GM19193 (cell line): Measurements from ENCODE around the gene TPPP3.

ENCODE experiments used
- POLR2A ChIP-seq: IDR thresholded peaks from 4 replicates; pipeline ENCODE4 v1.6.1; 2011; ENCODE audit not compliant: insufficient read depth, insufficient read length; ENCODE audit errors: extremely low read depth

The TPPP3 gene

DNA sequence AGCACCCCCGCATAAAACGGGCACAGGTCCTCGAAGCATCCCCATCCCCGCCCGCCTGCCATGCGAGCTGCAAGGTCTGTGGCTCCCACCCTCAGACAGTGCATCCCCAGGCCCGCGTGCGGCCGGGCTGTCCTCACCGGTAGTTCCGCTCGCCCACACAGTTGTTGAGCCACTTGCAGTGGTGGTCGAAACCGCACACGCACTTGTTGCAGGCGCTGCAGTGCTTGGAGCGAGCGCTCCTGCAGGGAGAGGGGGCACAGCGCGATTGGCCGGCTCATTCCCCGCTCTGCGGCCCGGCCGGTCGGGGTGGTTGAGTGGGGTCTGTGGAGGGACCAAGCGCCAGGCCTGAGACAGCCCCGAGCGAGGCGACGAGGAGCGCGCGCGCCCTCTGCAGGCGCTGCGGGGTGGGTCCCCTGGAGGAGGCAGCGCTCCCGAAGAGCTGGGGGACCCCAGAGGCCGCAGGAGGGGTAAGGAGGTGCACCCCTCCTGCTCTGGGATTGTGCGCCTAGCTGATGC lies 6.0 kb upstream of the TPPP3 start:
- no peak for TF ChIP-seq POLR2A

DNA sequence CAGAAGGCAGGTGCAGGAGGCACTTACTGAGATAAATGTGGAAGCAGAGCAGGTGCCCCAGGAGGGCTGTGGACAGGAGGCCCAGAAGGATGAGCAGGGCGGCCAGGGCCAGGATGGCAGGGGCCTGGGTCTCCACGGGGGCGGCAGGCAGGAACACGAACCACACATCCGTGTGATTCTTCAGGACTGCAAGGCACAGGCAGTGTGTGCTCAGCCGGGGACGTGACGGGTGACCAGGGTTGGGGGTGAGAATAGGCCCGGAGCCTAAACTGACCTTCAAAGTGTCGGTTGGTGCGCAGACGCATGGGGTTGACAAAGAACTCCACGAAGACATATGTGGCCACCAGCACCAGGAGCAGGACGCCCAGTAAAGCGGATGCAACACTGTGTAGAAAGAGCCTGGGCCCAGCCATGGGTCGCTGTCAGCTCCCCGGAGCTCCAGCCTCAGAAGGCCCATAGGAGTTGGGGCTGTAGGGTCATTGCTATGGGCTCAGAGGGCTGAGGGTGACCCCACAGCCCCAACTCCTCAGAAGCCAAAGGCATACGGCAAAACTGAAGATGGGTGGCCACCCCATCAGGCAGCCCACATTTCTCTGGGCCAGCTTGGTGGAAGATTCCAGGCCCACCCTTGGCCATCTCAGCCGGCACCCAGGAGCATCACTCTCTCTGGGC lies 5.4 kb upstream of the TPPP3 start:
- no peak for TF ChIP-seq POLR2A

DNA sequence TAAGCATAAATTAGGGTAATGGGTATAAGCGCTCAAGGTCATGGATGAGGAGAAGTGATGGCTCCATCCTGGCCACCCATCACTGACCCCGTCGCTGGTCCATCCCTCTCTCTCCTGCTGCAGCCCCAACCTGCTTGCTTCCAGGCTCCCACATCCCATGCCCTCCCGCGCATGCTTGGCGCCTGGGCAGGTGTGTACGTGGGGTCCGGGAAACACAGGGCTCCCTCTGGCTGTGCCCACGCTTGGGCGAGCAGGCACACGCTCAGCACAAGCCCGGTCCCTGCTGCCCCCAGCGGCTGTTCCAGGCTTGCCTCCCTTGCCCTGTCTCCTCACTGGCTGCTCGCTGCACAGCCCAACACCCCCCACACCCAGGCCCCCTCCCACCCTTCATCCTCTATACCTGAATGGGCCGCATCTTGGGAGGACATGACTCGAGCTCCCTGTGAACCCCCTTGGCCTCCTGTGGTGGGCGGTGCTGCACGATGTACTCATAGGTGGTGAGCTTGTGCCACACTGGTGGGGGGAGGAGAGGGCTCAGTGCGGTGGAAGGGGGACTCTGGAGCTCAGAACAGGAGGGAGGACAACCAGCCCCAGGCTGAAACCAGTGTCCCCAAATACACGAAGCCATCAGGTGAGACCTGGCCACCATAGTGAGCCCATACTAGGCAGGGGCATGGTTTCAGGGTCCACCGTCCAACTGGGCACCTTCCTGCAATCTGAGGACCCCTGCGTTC lies 4.7 kb upstream of the TPPP3 start:
- TF ChIP-seq POLR2A: no peak

DNA sequence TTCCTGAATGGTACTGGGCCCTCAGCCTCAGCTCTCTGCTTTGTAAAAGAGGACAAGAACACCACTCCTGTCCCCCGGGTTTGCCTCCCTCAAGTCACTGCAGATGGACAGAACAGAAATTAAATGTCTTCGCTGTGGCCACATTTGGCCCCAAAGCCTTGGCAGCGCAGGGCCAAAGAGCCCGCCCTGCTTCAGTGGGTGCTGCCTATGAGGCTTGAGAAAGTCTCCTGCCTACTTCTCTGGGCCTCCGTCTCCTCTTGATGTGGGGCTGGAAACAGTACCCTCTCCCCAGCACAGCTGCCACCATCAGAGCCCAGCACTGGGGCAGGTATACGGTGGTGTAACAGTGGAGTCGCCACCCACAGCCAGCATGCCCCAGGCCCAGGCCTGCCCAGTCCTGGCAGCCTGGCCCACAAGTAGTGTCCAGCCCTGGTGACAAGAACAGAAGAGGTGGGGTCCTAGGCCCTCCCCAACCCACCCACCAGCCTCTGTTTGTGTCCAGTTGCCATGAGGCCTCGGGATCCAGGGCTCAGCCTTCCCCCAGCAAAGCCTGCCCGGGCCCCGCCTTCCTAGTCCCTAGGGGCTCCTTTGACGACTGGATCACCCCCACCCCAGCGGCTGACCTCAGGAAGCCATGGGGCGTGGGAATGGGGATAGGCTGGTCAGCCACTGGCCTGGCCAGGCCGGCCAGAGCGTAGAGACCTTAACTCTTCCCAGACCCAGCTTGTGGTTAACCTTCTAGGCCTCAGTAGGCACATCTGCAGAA lies 3.9 kb upstream of the TPPP3 start:
- no peak for TF ChIP-seq POLR2A

DNA sequence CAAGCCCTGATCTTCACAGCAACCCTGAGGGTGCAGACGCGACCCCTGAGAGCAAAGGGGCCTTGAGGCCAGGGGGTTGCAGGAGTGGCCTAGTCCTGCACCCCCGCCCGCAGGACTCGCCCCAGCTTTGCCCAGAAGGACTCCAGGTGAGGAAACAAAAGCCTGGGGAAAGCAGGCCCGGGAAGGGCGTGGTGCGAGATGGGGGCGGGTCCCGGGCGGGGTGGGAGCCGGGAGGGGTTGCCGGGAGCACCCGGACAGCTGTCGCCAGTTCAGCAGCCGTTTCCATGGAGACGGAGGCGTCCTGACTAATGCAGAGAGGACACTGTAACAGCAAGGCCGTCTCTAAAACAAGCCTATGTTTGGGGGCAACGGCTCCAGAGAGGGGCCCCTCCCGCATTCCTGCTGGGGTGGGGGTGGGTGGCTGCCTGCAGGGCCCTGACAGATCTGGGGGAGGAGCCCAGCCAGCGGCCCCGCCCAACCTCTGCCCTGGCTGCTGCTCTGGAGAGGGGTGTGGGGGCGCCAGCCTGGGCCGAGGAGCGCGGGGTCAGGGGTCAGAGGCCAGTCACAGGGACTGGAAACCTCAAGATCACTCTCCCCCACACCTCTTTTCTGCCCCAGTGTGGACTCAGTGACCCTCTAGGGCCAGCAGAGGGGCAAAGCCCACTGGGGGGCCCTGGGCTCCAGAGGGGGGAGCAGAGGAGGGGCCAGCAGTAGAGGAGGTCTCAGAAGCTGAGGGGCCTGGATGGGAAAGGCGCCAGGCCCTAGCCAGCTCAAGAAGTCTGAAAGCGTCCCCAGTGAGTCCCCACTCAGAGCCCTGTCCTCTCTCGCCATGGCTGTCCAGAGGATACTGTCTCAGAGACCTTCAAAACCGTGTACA lies 3.1 kb upstream of the TPPP3 start:
- no peak for TF ChIP-seq POLR2A

DNA sequence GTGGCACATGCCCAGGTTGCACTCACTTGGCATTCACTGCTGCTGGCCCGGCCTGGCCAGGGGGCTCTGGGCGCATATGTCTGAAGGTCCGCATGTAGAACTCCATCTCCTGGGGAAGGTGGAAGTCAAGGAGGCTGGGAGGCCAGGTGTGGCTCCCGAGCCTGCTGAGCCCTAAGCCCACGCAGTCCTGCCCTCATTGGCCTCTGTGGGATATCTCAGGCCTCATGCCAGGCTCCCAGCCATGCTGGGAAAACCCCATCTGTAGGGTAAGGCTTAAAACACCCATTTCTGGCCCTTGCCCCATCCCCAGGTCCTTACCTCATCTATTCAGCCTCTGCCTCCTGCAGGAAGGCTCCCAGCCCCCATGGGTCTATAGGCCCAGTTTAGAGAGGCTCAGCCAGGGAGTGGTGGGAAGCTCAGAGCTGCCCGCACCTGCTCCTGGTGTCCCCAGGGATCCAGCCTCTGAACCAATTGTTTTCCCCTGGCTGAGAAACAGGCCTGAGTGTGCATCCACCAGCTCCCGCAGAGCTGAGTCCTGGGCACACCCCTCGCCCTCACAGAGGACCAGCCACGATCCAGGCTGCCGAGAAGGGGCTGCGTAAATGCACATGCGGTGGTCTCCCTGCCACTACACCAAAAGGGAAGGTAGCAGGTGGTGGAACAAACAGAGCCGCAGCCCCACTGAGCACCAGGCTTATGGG lies 2.3 kb upstream of the TPPP3 start:
- no peak for TF ChIP-seq POLR2A

DNA sequence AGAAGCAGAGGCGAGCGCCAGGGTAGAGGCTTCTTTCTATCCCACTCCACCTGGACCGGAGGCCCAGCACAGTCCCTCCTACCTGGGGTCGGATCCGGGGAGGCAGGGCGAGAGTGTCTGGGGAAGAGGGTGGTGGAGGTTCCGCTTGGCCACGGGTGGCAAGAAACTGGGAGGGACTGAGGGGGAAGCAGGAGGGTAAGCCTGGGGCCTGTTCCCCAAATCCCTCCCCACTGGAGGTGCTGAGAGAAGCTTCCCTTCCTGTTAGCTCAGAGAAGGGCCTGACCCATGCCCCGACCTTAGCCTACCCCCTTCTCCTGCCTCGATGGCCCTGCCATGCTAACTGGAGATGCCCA lies 1.8 kb upstream of the TPPP3 start:
- TF ChIP-seq POLR2A: no peak

DNA sequence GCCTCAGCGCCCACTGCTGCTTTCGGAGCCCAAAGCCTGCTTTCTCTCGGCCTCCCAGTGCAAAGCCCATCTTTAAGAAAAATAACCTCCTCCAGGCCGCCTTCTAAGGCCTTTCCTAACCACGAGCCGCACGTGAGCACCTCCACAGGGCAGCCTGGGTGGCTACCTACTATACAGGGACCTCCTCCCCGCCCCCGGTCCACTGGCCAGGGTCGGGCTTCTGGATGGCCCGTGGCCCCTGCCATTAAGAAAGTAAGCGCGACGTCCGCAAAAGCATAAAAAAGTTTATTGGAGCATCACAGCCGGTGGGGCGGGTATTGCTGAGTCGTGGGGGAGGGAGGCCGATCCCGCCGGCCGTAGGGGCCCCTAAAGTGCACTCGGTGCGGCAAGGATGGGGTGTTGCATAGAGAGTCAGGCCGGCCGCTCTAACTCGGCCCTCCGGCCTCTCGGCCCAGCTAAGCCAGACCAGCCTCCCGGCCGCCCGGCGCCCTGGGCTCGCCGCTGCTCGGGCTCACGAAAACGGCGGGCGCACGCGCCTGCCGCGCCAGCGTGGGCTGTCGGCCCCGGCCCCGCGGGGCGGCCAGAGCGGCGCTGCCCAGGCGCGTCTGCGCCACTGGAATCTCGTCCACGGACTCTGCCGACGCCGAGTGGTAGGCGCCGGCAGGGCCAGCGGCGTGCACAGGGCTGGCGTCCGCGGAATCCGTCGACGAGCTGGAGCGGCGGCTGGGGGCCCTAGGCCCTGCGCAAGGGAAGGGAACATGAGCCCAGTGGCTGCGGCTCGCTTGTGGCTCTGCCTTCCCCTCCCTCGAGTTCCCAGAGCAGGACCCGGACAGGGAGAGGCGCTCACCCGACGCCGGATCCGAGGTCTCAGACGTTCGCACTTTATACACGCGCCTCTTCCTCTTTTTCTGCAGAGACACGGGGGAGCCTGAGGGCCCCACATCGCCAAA lies 1.1 kb upstream of the TPPP3 start:
- TF ChIP-seq POLR2A: no peak

DNA sequence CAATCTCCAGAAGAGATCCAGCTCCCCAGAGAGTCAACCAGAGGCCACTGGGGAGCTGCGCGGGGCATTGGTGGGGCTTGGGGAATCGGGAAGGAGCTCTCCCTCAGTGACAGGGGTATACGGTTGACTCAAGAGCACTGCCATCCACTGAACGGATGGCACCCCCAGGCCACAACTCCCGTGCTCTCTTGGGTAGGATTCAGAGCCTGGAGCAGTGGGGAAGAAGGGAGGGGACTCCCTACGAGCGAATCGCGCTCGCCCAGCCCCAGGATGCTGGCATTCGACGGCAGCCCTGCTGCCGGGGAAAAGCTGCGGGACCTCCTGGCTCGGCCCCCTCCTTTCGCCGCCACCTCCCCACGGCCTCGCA lies 473 bp upstream of the TPPP3 start:
- TF ChIP-seq POLR2A: no peak

DNA sequence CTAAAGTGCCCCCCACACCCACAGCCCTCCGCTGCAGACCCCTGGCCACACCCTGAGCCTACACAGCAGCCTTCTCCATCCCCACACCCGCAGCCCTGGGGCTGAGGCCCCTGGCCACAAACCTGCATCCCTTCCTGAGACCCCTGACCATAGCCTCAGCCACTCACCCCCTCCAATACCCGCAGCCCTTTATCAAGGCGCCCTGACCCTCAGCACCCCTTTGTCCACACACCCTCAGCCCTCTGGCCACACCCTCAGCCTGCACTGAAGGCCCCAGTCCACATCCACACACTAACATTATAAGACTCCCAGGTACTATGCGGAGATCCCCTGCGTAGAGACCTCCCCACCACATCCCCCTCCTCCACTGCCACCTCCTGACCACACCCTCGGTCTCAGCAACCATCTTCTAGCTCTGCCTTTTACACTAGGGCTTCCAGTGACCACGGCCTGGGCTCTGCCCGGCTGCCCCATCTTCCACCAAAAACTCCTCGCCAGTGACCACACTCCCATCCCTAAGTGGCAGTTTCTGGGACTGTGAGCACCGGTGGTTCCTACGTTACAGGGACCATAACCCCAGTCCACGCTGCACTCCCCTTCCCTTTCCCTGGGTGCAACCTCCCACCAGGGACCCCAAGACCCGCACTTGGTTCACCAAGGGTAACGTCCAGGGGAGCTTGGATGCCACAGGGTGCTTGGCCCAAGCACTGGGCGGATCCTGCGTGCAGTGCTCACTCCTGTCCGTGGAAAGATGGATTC lies 818 bp downstream of the TPPP3 start:
- TF ChIP-seq POLR2A: no peak

DNA sequence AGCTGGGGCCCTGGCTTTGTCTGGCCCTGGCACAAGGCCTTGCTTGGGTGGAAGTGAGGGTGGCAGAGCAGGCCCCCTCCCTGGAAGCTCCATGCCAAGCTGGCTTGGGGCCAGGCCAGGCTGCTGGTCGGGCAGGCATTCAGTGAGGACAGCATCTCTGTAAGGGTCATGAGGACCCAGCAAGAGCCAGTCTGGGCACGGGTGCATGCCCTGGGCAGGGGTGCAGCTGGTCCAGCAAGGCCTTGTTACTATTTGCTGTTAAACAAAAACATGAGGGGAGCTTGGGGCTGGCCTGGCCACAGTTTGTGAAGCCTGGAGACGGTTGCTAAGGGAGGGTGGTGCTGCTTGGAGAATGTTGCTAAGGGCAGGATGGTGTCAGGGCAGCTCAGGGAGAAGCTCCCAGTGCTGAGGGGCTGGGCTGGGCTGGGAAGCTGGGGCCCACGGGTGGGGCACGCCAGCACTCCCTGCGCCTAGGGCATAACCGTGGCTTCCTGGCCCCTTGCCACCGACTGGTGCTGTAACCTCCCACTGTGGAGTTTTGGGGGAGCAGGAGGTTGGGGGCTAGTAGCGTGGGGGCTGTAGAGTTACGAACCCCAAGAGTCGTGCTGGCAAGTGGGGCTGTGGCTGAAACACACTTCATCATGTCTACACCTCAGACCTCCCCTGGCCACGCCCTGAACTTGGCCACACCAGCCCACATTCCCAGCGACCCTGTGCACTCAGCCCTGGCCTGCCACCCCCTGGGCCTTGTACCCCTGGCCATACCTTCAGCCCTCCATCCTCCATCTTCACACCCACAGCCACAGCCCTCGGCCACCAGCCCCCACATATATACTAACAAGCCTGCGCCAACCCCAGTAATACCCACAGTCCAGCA lies 1.6 kb downstream of the TPPP3 start:
- no peak for TF ChIP-seq POLR2A
